ENCODE results near the gene CDC42SE1. TPM values are rescaled to one million over a fixed set of nuclear protein-coding genes. Genes with fewer than 3 reads are reported as not detected.
A peak's percentile ranks its signal among the peaks of the same experiment; 100 is the strongest.

Gene CDC42SE1
- total RNA-seq, 1 donor from 2014 or later = 127 TPM

DNA sequence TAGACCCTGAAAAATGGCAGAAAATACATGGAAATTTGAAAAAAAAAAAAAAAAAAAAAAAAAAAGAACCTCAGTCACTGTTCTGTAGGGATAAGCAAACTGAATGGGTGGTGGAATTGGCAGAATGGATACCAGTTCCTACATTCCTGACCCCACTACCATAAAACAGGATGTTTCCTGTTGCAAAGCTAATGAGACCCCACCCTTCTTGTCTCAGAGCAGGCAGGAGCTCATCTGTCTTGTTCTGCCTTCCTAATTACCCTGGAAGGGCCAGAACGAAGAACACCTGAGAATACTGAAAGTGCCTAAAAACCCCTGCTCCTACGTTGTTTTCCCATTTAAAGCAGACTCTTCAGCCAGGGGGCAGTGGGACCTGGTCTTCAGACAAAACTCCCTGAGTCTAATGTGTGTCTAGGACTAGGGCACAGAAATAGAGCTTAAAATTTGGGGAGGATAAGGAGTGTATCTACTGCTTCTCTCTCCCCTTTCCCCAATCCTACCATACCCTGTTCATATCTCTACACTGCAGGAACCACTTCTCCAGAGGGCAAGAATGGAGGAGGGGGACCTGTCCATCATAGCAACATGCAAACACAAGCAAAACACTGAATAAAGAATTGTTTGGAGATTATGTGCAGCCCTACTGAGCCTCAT, 7.9 kb downstream of the CDC42SE1 start:
- no peaks in the 10 kb centered on the region for H3K36me3 Mint-ChIP-seq (ENCODE audit: unreplicated experiment)
- no peak for DNase-seq
- H3K27me3 Mint-ChIP-seq (ENCODE audit: unreplicated experiment) = peaks cover 3% of the 10 kb centered on the region
- peaks cover under 1% of the 10 kb centered on the region for H3K4me1 Mint-ChIP-seq (ENCODE audit: low read depth, unreplicated experiment)
- H3K27ac Mint-ChIP-seq (ENCODE audit: unreplicated experiment) = no peak overlapping the region
- peaks cover 5% of the 10 kb centered on the region for H3K9me3 Mint-ChIP-seq (ENCODE audit: unreplicated experiment)
- no peak overlapping the region for H3K4me3 Mint-ChIP-seq (ENCODE audit: unreplicated experiment)
- TF ChIP-seq CTCF (IDR thresholded peaks at IDR 0.05; ENCODE audit: partially characterized antibody, unreplicated experiment) = no peak

- Mint-ChIP-seq H3K27me3 (ENCODE audit: unreplicated experiment) (peaks cover 3% of the 10 kb centered on the region), H3K27ac (ENCODE audit: unreplicated experiment) (no peak overlapping the region), H3K4me1 (ENCODE audit: low read depth, unreplicated experiment) (no peaks in the 10 kb centered on the region), H3K36me3 (ENCODE audit: unreplicated experiment) (no peaks in the 10 kb centered on the region), H3K4me3 (ENCODE audit: unreplicated experiment) (no peak overlapping the region), H3K9me3 (ENCODE audit: unreplicated experiment) (peaks cover 7% of the 10 kb centered on the region)
- no peak for TF ChIP-seq CTCF (IDR thresholded peaks at IDR 0.05; ENCODE audit: partially characterized antibody, unreplicated experiment)
- DNase-seq = no peak
Observed at GRCh38 chr1:151050051-151050688, 9.3 kb downstream of the CDC42SE1 start.

DNA sequence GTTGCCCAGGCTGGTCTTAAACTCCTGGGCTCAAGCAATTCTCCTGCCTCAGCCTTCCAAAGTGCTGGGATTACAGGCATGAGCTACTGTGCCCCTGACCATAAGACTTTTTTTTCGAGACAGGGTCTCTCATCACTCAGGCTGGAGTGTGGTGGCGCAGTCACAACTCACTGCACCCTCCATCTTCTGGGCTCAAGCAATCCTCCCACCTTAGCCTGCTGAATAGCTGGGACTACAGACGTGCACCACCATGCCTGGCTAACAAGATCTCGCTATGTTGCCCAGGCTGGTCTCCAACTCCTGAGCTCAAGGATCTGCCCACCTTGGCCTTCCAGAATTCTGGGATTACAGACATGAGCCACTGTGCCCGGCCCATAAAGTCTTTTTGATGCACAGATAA, 10.0 kb downstream of the CDC42SE1 start:
- Mint-ChIP-seq H3K27ac (ENCODE audit: unreplicated experiment) (no peak overlapping the region), H3K36me3 (ENCODE audit: unreplicated experiment) (no peaks in the 10 kb centered on the region), H3K9me3 (ENCODE audit: unreplicated experiment) (peaks cover 7% of the 10 kb centered on the region), H3K4me3 (ENCODE audit: unreplicated experiment) (no peak overlapping the region), H3K27me3 (ENCODE audit: unreplicated experiment) (peaks cover 3% of the 10 kb centered on the region), H3K4me1 (ENCODE audit: low read depth, unreplicated experiment) (no peaks in the 10 kb centered on the region)
- DNase-seq = no peak
- TF ChIP-seq CTCF (IDR thresholded peaks at IDR 0.05; ENCODE audit: partially characterized antibody, unreplicated experiment) = no peak

DNA sequence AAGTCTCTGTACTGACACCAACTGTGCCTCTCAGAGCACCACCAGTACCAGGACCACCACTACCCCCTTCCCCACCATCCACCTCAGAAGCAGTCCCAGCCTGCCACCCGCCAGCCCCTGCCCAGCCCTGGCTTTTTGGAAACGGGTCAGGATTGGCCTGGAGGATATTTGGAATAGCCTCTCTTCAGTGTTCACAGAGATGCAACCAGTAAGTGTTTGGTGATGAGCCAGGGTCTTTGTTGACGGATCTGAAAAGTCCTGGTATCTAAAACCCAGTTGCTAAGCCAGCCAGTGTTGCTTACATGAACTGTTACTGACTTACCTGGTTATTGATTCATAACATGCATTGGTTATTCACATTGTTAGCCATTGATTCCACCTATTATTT, 10.8 kb downstream of the CDC42SE1 start:
- peaks cover 2% of the 10 kb centered on the region for H3K36me3 Mint-ChIP-seq (ENCODE audit: unreplicated experiment)
- H3K27ac Mint-ChIP-seq (ENCODE audit: unreplicated experiment) = peak overlapping the region; percentile 94
- no peak for TF ChIP-seq CTCF (IDR thresholded peaks at IDR 0.05; ENCODE audit: partially characterized antibody, unreplicated experiment)
- peaks cover 3% of the 10 kb centered on the region for H3K27me3 Mint-ChIP-seq (ENCODE audit: unreplicated experiment)
- H3K4me1 Mint-ChIP-seq (ENCODE audit: low read depth, unreplicated experiment) = no peaks in the 10 kb centered on the region
- peaks cover 10% of the 10 kb centered on the region for H3K9me3 Mint-ChIP-seq (ENCODE audit: unreplicated experiment)
- peak overlapping the region; percentile 99 for H3K4me3 Mint-ChIP-seq (ENCODE audit: unreplicated experiment)
- DNase-seq = no peak

DNA sequence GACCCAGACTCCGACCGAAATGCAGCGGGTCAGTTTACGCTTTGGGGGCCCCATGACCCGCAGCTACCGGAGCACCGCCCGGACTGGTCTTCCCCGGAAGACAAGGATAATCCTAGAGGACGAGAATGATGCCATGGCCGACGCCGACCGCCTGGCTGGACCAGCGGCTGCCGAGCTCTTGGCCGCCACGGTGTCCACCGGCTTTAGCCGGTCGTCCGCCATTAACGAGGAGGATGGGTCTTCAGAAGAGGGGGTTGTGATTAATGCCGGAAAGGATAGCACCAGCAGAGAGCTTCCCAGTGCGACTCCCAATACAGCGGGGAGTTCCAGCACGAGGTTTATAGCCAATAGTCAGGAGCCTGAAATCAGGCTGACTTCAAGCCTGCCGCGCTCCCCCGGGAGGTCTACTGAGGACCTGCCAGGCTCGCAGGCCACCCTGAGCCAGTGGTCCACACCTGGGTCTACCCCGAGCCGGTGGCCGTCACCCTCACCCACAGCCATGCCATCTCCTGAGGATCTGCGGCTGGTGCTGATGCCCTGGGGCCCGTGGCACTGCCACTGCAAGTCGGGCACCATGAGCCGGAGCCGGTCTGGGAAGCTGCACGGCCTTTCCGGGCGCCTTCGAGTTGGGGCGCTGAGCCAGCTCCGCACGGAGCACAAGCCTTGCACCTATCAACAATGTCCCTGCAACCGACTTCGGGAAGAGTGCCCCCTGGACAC, 11.3 kb downstream of the CDC42SE1 start:
- H3K4me1 Mint-ChIP-seq (ENCODE audit: low read depth, unreplicated experiment) = no peaks in the 10 kb centered on the region
- peak overlapping the region; percentile 94 for H3K27ac Mint-ChIP-seq (ENCODE audit: unreplicated experiment)
- H3K4me3 Mint-ChIP-seq (ENCODE audit: unreplicated experiment) = peak overlapping the region; percentile 99
- peak; percentile 73 for DNase-seq
- peaks cover 4% of the 10 kb centered on the region for H3K36me3 Mint-ChIP-seq (ENCODE audit: unreplicated experiment)
- peaks cover 3% of the 10 kb centered on the region for H3K27me3 Mint-ChIP-seq (ENCODE audit: unreplicated experiment)
- peak; percentile 73 for TF ChIP-seq CTCF (IDR thresholded peaks at IDR 0.05; ENCODE audit: partially characterized antibody, unreplicated experiment)
- H3K9me3 Mint-ChIP-seq (ENCODE audit: unreplicated experiment) = peaks cover 10% of the 10 kb centered on the region

Data from glutamatergic neuron (in vitro differentiated cells).